HG02763 (cell line): Measurements from ENCODE around the gene DYSF.

Source experiments
- ATAC-seq: cut with Tn5 transposase; IDR thresholded peaks from one replicate; pipeline ENCODE4 v1.9.1; 2021; ENCODE audit warnings: mild to moderate bottlenecking, moderate library complexity; ENCODE audit not compliant: unreplicated experiment

The DYSF gene

DNA sequence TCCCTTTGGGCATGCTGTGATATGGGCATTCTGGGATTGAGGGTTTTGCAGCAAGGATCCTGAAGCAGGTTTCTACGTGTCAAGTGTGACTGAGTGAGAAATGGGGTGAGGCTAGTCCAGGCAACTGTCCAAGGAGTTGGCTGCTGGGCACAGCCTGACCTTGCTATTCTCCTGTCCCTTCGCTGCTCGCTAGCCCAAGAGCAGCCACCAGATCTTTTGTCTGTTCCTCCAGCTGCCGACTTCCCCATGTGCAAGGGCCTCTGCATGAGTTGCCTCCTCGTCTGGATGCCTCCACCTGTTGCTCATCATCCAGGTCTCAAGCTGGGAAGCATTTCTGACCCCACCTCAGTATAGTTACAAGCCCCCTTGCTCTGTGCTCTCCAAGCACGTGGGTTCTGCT, 71.1 kb downstream of the DYSF start:
- no peak for ATAC-seq

DNA sequence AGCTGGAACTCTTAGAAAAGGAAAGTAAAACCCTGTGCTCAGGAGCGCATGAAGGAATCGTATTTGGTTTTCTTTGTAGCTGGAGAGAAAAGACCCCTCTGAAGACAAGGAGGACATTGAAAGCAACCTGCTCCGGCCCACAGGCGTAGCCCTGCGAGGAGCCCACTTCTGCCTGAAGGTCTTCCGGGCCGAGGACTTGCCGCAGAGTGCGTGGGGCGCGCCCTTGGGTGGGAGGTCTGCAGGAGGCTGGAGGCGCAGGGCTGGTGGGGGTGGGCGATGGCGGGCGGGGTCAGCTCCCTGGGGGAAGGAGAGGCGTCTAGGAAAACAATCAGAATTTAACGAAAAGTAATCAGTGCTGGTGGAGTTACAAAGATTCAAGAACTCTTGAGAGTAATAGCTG, 72.8 kb downstream of the DYSF start:
- ATAC-seq: no peak

DNA sequence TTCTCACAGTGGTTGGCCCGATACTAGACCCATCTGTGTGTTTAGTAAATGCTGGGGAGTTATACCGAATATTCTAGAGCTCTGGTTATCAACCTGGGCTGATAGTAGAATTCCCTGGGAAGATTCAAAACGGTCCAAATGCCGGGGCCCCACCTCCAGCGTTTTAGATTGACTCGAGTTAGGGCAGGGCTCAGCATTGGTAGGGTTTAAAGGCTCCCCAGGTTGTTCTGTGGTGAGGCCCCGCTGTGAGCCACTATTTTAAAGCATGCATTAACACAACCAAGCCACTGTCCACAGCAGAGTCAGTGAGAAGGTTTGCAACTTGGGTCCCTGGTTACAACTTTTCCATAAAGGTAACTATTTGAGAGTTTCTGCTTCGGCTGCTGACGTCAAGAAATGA, 73.6 kb downstream of the DYSF start:
- no peak for ATAC-seq

DNA sequence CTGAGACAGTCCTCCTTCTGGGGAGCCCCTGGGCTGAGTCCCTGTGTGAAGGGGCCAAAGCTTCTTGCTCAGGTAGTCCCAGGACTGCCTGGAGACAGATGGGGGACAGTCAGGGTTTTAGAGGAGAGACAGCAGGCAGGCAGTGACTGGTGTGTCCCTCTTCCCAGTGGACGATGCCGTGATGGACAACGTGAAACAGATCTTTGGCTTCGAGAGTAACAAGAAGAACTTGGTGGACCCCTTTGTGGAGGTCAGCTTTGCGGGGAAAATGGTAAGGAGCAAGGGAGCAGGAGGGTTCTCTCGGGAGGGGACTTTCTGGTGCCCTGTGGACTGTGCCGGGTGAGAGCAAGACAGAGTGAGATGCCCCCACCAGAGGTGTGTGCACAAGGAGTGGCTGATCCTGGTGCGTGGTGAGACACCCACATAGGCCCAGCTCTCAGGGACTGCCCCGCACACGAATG, 74.8 kb downstream of the DYSF start:
- ATAC-seq: no peak

- ATAC-seq: no peak
Measured at GRCh38 chr2:71528749-71529148, 75.4 kb downstream of the DYSF start.

- ATAC-seq: no peak
Measured at GRCh38 chr2:71530211-71530610, 76.8 kb downstream of the DYSF start.

GRCh38 chr2:71530641-71531332, 77.4 kb downstream of the DYSF start:
- ATAC-seq: no peak

GRCh38 chr2:71531522-71532047, 78.2 kb downstream of the DYSF start:
- ATAC-seq: no peak

DNA sequence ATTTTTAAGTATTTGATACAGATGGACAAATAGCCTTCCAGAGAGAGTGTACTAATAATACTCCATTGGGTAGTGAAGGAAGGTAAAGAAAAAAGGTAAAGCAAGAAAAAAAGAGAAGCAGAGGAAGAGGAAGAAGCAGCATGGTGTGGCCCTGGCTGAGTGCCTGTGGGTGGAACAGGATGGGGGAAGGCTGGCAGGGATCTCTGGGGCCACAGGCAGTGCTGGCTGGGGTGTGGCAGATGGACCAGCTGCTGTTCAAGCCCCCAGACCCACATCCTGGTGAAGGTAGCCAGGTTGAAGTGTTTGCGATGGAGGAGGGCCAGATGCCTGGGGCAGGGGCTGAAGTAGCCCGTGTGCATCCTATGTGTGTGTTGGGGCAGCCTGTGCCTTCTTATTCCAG, 79.0 kb downstream of the DYSF start:
- no peak for ATAC-seq

- no peak for ATAC-seq
Measured at GRCh38 chr2:71534201-71534600, 80.8 kb downstream of the DYSF start.

DNA sequence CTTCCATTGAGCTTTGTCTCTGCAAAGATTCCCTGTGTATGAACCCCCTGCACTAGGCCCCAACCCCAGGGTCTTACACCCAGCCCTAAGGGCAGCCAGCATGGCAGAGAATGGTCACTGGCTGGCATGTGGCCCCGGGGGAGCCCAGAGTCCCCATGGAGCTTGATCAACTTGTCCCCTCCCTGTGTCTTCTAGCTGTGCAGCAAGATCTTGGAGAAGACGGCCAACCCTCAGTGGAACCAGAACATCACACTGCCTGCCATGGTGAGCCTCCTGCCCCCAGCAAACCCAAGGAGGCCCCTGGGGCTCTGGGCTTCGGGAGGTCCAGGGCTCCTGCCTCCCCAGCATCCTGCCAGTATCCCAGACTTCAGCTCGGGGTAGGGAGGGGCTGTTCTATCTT, 81.5 kb downstream of the DYSF start:
- no peak for ATAC-seq

DNA sequence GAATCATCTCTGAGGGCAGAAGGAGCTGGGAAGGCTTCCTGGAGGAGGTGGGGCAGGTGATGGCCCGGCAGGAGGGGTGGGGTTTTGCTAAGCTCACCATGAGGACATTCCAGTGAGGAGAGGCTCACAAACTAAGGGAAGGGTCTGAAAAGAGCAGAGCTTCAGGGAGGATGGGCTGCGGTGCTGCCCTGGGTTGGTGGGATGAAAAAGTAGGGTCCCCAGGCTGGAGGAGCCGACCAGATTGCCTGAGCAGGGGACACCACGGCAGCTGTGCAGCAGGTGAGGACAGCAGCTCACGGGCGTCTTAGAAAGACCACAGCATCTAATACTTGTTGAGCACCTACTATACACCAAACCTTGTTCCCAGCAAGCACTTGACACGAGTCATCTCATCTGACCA, 82.2 kb downstream of the DYSF start:
- no peak for ATAC-seq

DNA sequence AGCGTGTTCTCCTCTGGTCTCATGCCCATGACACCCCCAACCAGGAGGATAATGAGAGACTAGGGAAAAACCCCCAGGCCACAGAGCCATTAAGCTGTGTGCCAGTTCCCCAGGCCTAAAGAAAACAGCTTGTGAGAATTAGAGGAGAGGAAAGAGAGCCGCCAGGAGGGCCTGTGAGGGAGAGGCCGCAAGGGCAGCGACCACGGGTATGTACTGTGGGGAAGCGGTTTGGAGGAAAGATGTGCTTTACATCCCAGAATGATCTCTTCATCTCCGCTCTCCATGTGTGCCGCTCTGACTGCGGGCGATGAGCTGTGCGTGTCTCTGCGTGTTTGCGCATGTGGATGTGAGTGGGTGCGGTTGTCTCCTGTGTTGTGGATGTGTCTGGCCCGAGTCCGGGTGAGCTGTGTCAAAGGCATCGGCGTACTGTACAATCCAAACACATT, 82.9 kb downstream of the DYSF start:
- ATAC-seq: no peak

DNA sequence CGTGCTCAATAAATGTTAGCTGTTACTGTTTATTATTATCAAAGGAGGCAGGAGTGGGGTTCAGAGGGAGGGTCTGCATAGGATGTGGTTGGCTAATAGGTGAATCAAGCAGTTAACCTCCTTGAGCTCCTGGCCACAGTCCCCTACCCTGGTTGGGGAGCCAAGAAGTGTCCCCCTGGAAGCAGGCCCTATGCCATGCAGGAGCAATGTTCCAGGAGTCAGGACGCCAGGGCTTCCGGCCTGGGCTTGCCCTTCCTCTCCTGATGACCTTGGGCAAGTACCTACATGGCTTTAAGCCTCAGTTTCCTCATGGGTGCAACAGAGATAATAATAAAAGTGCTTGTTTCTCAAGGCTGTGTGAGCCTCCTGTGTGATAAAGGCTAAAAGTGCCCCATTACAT, 84.9 kb downstream of the DYSF start:
- ATAC-seq: no peak

- no peak for ATAC-seq
Measured at GRCh38 chr2:71538656-71539265, 85.4 kb downstream of the DYSF start.

GRCh38 chr2:71540818-71541217, 87.5 kb downstream of the DYSF start:
- ATAC-seq: no peak

- ATAC-seq: no peak
Measured at GRCh38 chr2:71544919-71545571, 91.7 kb downstream of the DYSF start.

GRCh38 chr2:71545572-71546274, 92.4 kb downstream of the DYSF start:
- no peak for ATAC-seq

DNA sequence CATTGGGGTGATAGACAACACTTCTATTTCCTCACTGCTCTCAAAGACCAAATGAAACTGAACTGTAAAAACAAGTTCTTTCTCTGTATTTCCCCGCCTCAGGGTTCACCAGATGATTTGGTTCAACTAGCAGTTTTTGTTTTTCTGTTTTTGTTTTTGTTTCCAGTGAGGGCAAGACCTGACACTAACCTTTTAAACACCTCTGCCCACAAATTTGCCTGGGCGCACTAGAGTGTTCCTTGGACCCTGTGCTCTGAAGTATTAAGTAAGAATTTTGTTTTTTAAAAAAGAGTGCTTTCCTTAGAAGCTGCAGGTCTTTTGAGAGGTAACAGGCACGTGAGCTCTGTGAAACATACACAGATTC, 92.9 kb downstream of the DYSF start:
- no peak for ATAC-seq

GRCh38 chr2:71546777-71547281, 93.5 kb downstream of the DYSF start:
- ATAC-seq: no peak

DNA sequence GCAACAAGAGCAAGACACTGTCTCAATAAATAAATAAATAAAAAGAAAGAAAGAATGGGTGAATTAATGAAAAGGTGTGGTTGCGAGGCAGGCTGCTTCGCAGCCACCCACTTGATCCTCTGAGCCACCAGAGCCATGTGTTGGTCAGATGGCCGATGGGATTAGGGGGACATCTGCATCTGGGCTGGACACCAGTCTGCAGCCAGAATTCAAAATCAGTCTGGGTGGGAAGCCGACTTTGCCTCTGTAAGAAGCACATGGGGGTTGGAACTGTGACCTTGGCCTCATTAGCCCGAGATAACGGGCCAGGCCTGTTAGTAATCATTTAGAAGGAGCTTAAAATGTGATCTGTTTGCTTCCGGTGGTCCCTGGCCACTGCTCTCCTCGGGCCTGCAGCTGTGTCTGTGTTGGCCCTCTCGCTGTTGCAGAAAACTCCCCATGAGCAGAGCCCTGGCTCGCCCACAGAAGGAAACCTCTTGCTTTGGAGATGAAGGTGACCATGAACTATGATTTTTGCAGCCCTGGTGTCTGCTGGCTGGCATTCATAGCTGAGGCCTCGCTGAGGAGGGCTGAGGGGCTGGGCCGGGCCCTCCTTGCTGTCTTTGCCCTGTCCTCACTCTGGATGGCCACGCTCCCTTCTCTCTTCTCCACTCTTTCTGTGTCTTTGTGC, 94.4 kb downstream of the DYSF start:
- ATAC-seq: no peak
